GM12873 (cell line): Measurements from ENCODE around the gene IVD.

Source experiments
- CTCF ChIP-seq: IDR thresholded peaks from 2 replicates; pipeline ENCODE4 v1.5.1; 2012; ENCODE audit warnings: low read depth, mild to moderate bottlenecking, moderate library complexity, low read length, control low read depth; ENCODE audit not compliant: insufficient read depth; ENCODE audit errors: missing control alignments

IVD gene

GRCh38 chr15:40443255-40443654 lies 37.7 kb downstream of the IVD start:
- TF ChIP-seq CTCF = no peak

- no peak for TF ChIP-seq CTCF
These were observed 38.3 kb downstream of the IVD start for GRCh38 chr15:40443846-40444245.

GRCh38 chr15:40444736-40445135 lies 39.1 kb downstream of the IVD start:
- TF ChIP-seq CTCF = no peak

DNA sequence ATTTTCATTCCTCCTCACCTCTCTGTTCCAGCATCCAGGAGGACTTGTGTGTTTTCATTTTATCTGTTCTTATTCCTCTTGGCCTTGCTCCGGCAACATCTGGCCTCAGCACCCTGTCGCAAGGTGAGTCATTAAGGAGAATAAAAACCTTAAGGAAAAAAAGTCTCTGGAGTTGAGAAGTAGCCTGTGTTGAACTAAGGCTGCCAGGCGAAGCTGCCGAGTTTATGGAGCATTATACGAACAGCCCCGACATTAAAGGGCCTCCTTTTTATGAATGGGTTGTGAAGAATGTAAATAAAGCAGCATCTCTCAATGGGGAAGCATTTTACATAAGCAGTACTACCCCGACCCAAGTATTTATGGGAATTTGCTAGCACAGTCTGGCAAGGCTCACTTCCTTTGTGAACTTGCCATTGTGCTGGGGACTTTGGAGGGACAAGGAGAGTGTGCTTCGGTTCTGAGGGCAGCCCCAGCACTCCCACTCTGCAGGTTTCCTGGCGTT lies 39.9 kb downstream of the IVD start:
- no peak for TF ChIP-seq CTCF

GRCh38 chr15:40446144-40446543 lies 40.5 kb downstream of the IVD start:
- TF ChIP-seq CTCF = no peak

- no peak for TF ChIP-seq CTCF
These were observed 42.8 kb downstream of the IVD start for GRCh38 chr15:40448354-40448753.

DNA sequence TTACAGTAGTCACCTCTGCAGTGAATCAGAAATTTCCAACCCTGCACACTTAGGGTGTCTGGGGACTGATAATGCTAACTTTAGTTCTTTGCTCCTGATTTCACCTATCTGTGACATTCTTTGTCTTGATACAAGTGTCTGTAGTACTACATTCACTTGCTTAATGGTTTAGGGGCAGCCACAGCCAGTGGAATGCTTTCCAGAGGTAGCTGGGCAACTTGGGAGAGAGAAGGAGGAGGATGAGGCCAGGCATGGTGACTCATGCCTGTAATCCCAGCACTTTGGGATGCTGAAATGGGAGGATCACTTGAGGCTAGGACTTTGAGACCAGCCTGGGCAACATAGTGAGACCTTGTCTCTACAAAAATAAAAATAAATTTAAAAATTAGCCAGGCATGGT lies 43.7 kb downstream of the IVD start:
- TF ChIP-seq CTCF = no peak
